GM12878 (cell line): ENCODE measurements around the gene TIA1. TPM values are rescaled to one million over a fixed set of nuclear protein-coding genes. Genes with fewer than 3 reads are reported as not detected.
A peak's percentile ranks its signal among the peaks of the same experiment; 100 is the strongest.

ENCODE experiments used
- ASH2L ChIP-seq: fragments of 300-600, 200-600 bp; sonication (generic); IDR thresholded peaks from 2 replicates; pipeline ENCODE4 v1.6.1; 2017; ENCODE audit warnings: low read depth, mild to moderate bottlenecking, borderline replicate concordance
- BACH1 ChIP-seq: fragments of 450-650 bp; IDR thresholded peaks from 2 replicates; pipeline ENCODE4 v1.6.1; 2017; ENCODE audit warnings: mild to moderate bottlenecking, borderline replicate concordance
- BMI1 ChIP-seq: fragments of 450-650 bp; IDR thresholded peaks from 2 replicates; pipeline ENCODE4 v1.6.1; 2016; ENCODE audit warnings: mild to moderate bottlenecking, moderate library complexity, borderline replicate concordance
- CEBPZ ChIP-seq: fragments of 150-350 bp; IDR thresholded peaks from 2 replicates; pipeline ENCODE4 v1.6.1; 2016; ENCODE audit warnings: low read depth, low read length
- E2F4 ChIP-seq: IDR thresholded peaks from 2 replicates; pipeline ENCODE4 v1.6.1; 2012; ENCODE audit warnings: low read depth, low read length, improper control_type of control experiment
- IKZF1 ChIP-seq: fragments of 450-650 bp; conservative IDR thresholded peaks from 2 replicates; pipeline ENCODE4 v1.6.1; 2017; ENCODE audit warnings: antibody characterized with exemption, mild to moderate bottlenecking
- JUNB ChIP-seq: IDR thresholded peaks from 2 replicates; pipeline ENCODE4 v1.6.1; 2016; ENCODE audit warnings: antibody characterized with exemption, mild to moderate bottlenecking
- MAX ChIP-seq: IDR thresholded peaks from 2 replicates; pipeline ENCODE4 v1.6.1; 2012; ENCODE audit warnings: low read depth, low read length, improper control_type of control experiment
- NFYA ChIP-seq: IDR thresholded peaks from 2 replicates; pipeline ENCODE4 v1.6.1; 2011; ENCODE audit warnings: low read depth, mild to moderate bottlenecking, low read length, improper control_type of control experiment, borderline replicate concordance
- NR2C1 ChIP-seq: fragments of 450-650 bp; IDR thresholded peaks from 2 replicates; pipeline ENCODE4 v1.6.1; 2017; ENCODE audit warnings: antibody characterized with exemption, mild to moderate bottlenecking, moderate library complexity
- NR2F1 ChIP-seq: fragments of 450-650 bp; conservative IDR thresholded peaks from 2 replicates; pipeline ENCODE4 v1.6.1; 2017; ENCODE audit warnings: mild to moderate bottlenecking
- PKNOX1 ChIP-seq: fragments of 450-650 bp; IDR thresholded peaks from 2 replicates; pipeline ENCODE4 v1.6.1; 2016; ENCODE audit warnings: mild to moderate bottlenecking
- RAD51 ChIP-seq: fragments of 450-650 bp; IDR thresholded peaks from 2 replicates; pipeline ENCODE4 v1.6.1; 2016; ENCODE audit warnings: moderate library complexity, mild to moderate bottlenecking, inconsistent platforms
- RELA ChIP-seq: fragments of 450-650 bp; IDR thresholded peaks from 2 replicates; pipeline ENCODE4 v1.8.0; 2014; ENCODE audit warnings: borderline replicate concordance; ENCODE audit not compliant: partially characterized antibody
- SIN3A ChIP-seq: IDR thresholded peaks from 2 replicates; pipeline ENCODE4 v1.6.1; 2012; ENCODE audit warnings: low read depth, low read length, improper control_type of control experiment
- STAT1 ChIP-seq: fragments of 450-650 bp; conservative IDR thresholded peaks from 2 replicates; pipeline ENCODE4 v1.6.1; 2014; ENCODE audit warnings: antibody characterized with exemption, mild to moderate bottlenecking
- TCF12 ChIP-seq: IDR thresholded peaks from 2 replicates; pipeline ENCODE4 v1.6.1; 2011; ENCODE audit warnings: low read depth, mild to moderate bottlenecking, low read length
- ZNF217 ChIP-seq: fragments of 450-650 bp; IDR thresholded peaks from 2 replicates; pipeline ENCODE4 v1.6.1; 2017; ENCODE audit warnings: antibody characterized with exemption, mild to moderate bottlenecking
- ZNF592 ChIP-seq: fragments of 450-650 bp; IDR thresholded peaks from 2 replicates; pipeline ENCODE4 v1.6.1; 2017; ENCODE audit warnings: mild to moderate bottlenecking, moderate library complexity
- ZSCAN29 ChIP-seq: fragments of 450-650 bp; IDR thresholded peaks from 2 replicates; pipeline ENCODE4 v1.6.1; 2017; ENCODE audit warnings: mild to moderate bottlenecking, moderate library complexity
- polyA plus RNA-seq, 11 experiments: library from polyadenylated mRNA; depleted of rRNA in 4 of 11; unstranded in 6 of 11; stranded (reverse) in 5 of 11; fragments of >200 nt; fragmentation: Nextera tagmentation in 4 of 11; fragmentation: Illumina TruSeq in 1 of 11; extraction: Ambion mirVana in 4 of 11; extraction: Trizol in 1 of 11; gene quantifications; 1 replicate in 1 of 11; 2 replicates in 10 of 11; pipeline versions ENCODE4 v1.2.1 to v1.2.3, GENCODE V29; 2011 to 2016; ENCODE audit warnings: inconsistent platforms in 2 of 11, missing spikeins in 2 of 11, low read depth in 1 of 11
- total RNA-seq, 4 experiments: library from RNA; depleted of rRNA in 3 of 4; stranded (reverse); fragments of >200 nt in 3 of 4; fragmentation: Illumina TruSeq in 1 of 4; extraction: Trizol in 1 of 4; gene quantifications; 2 replicates each; pipeline versions ENCODE4 v1.2.1 to v1.2.3, GENCODE V29; 2013 to 2021

TIA1 gene
- total and polyA plus RNA-seq, 10 of the 15 experiments (the other 5 are each of a cell fraction or from before 2014, with no cell fraction given): 21.5 to 155 (median 67.0) TPM

GRCh38 chr2:70247364-70248180, 856 bp downstream of the TIA1 start (continued):
- TF ChIP-seq CEBPZ (no peak), RELA (no peak), PKNOX1 (peak; percentile 41; the same call in 1 of the 2 replicates), ZNF592 (no peak), JUNB (no peak), NFYA (no peak), BACH1 (no peak), STAT1 (no peak), NR2F1 (no peak), MAX (no peak), ZSCAN29 (no peak), SIN3A (0 out of 2 replicates have a peak, but pooled peaks have one; percentile 43), NR2C1 (peak; percentile 14; the same call in 1 of the 2 replicates), RAD51 (peak; percentile 13; the same call in 1 of the 2 replicates), E2F4 (no peak), ZNF217 (no peak), BMI1 (no peak), IKZF1 (no peak), ASH2L (0 out of 2 replicates have a peak, but pooled peaks have one; percentile 47), TCF12 (no peak)
